HT1080 (cell line): Measurements from ENCODE around the gene LHX2. TPM values are rescaled to one million over a fixed set of nuclear protein-coding genes. Genes with fewer than 3 reads are reported as not detected.
A peak's percentile ranks its signal among the peaks of the same experiment; 100 is the strongest.

Source experiments
- DNase-seq: peaks from one replicate; pipeline ENCODE4 v3.0.0-alpha.2; 2015; ENCODE audit warnings: low read depth
- total RNA-seq: library from RNA; depleted of rRNA; stranded (reverse); fragments of >200 nt; shearing (Covaris generic); gene quantifications from 2 replicates; pipeline ENCODE4 v1.2.3, GENCODE V29; 2014

Gene LHX2
- total RNA-seq, 1 experiment from 2014 or later = not detected

- DNase-seq = no peak
Measured at GRCh38 chr9:124029617-124030016, 18.0 kb downstream of the LHX2 start.

GRCh38 chr9:124030969-124031451 is 19.4 kb downstream of the LHX2 start:
- DNase-seq = no peak

GRCh38 chr9:124032247-124032646 is 20.7 kb downstream of the LHX2 start:
- no peak for DNase-seq

- DNase-seq = no peak
Measured at GRCh38 chr9:124033348-124033747, 21.8 kb downstream of the LHX2 start.

- no peak for DNase-seq
Measured at GRCh38 chr9:124033967-124034366, 22.4 kb downstream of the LHX2 start.

- DNase-seq = no peak
Measured at GRCh38 chr9:124035001-124035650, 23.6 kb downstream of the LHX2 start.

GRCh38 chr9:124036578-124036977 is 25.0 kb downstream of the LHX2 start:
- no peak for DNase-seq

- no peak for DNase-seq
Measured at GRCh38 chr9:124037790-124038189, 26.2 kb downstream of the LHX2 start.

- DNase-seq = no peak
Measured at GRCh38 chr9:124038239-124038638, 26.7 kb downstream of the LHX2 start.

GRCh38 chr9:124038790-124039633 is 27.4 kb downstream of the LHX2 start:
- no peak for DNase-seq

- DNase-seq = peak; percentile 38
Measured at GRCh38 chr9:124040186-124040931, 28.8 kb downstream of the LHX2 start.

GRCh38 chr9:124040935-124041816 is 29.6 kb downstream of the LHX2 start:
- DNase-seq = no peak

GRCh38 chr9:124041817-124042116 is 30.2 kb downstream of the LHX2 start:
- DNase-seq = no peak

GRCh38 chr9:124042201-124042721 is 30.7 kb downstream of the LHX2 start:
- DNase-seq = no peak

GRCh38 chr9:124044448-124044847 is 32.9 kb downstream of the LHX2 start:
- DNase-seq = no peak

GRCh38 chr9:124045076-124045829 is 33.7 kb downstream of the LHX2 start:
- no peak for DNase-seq

- DNase-seq = no peak
Measured at GRCh38 chr9:124045830-124046177, 34.2 kb downstream of the LHX2 start.

- no peak for DNase-seq
Measured at GRCh38 chr9:124046189-124046588, 34.6 kb downstream of the LHX2 start.

- no peak for DNase-seq
Measured at GRCh38 chr9:124047251-124047672, 35.7 kb downstream of the LHX2 start.

- no peak for DNase-seq
Measured at GRCh38 chr9:124050955-124051354, 39.4 kb downstream of the LHX2 start.
